Measurements from ENCODE around the gene TMEM108.

DNA sequence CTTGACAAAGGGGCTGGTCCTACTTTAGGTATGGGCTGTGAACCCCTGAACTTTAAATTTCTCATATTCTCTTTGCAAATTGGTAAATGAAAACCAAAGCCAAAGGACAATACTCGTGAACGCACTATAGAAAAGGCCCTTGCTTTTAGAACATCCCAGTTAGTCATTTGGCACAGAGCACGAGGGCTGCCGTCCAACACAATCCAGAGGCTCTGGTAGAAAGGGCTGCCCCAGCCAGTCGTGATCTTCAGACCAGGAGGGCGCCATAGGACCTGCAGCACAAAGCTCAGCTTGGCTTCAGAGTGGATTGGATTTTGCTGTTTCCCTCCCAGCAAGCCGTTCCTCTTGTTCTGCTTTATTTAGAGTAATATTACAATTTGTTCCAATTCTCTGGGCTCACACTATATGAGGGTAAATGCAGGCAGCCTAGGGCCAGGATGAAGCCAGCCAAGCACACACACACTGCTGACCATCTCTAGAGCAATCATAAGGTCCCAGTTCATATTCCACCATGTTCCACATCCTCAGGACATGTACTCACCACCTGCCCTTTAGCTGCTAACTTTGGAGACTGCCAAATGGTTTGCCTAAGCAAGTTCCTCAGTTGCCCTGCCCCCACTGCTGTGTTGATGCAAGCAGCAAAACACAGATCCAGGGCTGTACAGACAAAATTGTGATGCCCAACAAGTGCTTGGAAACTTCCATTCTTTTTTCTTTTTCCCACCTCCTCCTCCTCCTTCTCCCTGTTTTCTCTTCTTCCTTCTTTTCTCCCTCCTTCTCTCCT lies 355.7 kb downstream of the TMEM108 start:
- no peak for TF ChIP-seq POLR2A (IDR thresholded peaks at IDR 0.05)
- TF ChIP-seq, protein P1, sequence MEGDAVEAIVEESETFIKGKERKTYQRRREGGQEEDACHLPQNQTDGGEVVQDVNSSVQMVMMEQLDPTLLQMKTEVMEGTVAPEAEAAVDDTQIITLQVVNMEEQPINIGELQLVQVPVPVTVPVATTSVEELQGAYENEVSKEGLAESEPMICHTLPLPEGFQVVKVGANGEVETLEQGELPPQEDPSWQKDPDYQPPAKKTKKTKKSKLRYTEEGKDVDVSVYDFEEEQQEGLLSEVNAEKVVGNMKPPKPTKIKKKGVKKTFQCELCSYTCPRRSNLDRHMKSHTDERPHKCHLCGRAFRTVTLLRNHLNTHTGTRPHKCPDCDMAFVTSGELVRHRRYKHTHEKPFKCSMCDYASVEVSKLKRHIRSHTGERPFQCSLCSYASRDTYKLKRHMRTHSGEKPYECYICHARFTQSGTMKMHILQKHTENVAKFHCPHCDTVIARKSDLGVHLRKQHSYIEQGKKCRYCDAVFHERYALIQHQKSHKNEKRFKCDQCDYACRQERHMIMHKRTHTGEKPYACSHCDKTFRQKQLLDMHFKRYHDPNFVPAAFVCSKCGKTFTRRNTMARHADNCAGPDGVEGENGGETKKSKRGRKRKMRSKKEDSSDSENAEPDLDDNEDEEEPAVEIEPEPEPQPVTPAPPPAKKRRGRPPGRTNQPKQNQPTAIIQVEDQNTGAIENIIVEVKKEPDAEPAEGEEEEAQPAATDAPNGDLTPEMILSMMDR (IDR thresholded peaks at IDR 0.05): no peak
